SU-DHL-6 (cell line): ENCODE measurements around the gene DIAPH3.

Experiments
- H2AFZ ChIP-seq: fragments of 200-600 bp; sonication (generic); 2 replicates; pipeline ENCODE4 v1.6.1; 2014; ENCODE audit warnings: low read depth, mild to moderate bottlenecking, moderate library complexity, mixed read lengths, antibody characterized with exemption, low read length; ENCODE audit not compliant: severe bottlenecking
- H3F3A ChIP-seq: fragments of 200-600 bp; shearing (Covaris generic); 2 replicates; pipeline ENCODE4 v1.6.0; 2016; ENCODE audit warnings: antibody characterized with exemption, mild to moderate bottlenecking; ENCODE audit not compliant: insufficient read depth
- H3K27ac ChIP-seq: fragments of 200-600 bp; sonication (generic); 2 replicates; pipeline ENCODE4 v1.5.1; 2016; ENCODE audit warnings: low read depth, mild to moderate bottlenecking, low read length, moderate library complexity, mixed read lengths
- H3K27me3 ChIP-seq: fragments of 200-600 bp; sonication (generic), shearing (Covaris generic); 2 replicates; pipeline ENCODE4 v1.6.0; 2014; ENCODE audit warnings: mild to moderate bottlenecking, low read length
- H3K36me3 ChIP-seq: fragments of 200-600 bp; sonication (generic); 2 replicates; pipeline ENCODE4 v1.6.1; 2014; ENCODE audit warnings: mild to moderate bottlenecking, low read length, mixed read lengths
- H3K4me2 ChIP-seq: fragments of 300-600, 200-600 bp; shearing (Covaris generic), sonication (generic); 2 replicates; pipeline ENCODE4 v1.6.0; 2014; ENCODE audit warnings: low read length, low read depth, mild to moderate bottlenecking; ENCODE audit not compliant: poor library complexity, severe bottlenecking
- H3K4me3 ChIP-seq: fragments of 200-600 bp; sonication (generic); 2 replicates; pipeline ENCODE4 v1.5.1; 2014; ENCODE audit warnings: antibody characterized with exemption, low read length, mild to moderate bottlenecking, mixed read lengths; ENCODE audit not compliant: insufficient read depth, poor library complexity, severe bottlenecking
- H3K79me2 ChIP-seq: fragments of 200-600 bp; sonication (generic); 2 replicates; pipeline ENCODE4 v1.6.1; 2014; ENCODE audit warnings: mild to moderate bottlenecking, low read length, moderate library complexity; ENCODE audit not compliant: insufficient read depth
- H3K9ac ChIP-seq: fragments of 200-600 bp; sonication (generic); 2 replicates; pipeline ENCODE4 v1.7.0; 2014; ENCODE audit warnings: mild to moderate bottlenecking, low read length
- H3K9me2 ChIP-seq: fragments of 200-600 bp; sonication (generic); replicated peaks from 2 replicates; pipeline ENCODE4 v1.6.1; 2014; ENCODE audit warnings: low read length; ENCODE audit not compliant: insufficient read depth
- H3K9me3 ChIP-seq: fragments of 200-600 bp; sonication (generic); 2 replicates; pipeline ENCODE4 v1.6.1; 2014; ENCODE audit warnings: low read length, mixed read lengths; ENCODE audit not compliant: insufficient read depth
- H4K20me1 ChIP-seq: fragments of 200-600 bp; sonication (generic); 2 replicates; pipeline ENCODE4 v1.6.1; 2014; ENCODE audit warnings: low read depth, mild to moderate bottlenecking, antibody characterized with exemption, low read length, moderate library complexity, mixed read lengths
- EZH2phosphoT487 ChIP-seq: fragments of 200-600 bp; sonication (generic), shearing (Covaris generic); conservative IDR thresholded peaks from 2 replicates; pipeline ENCODE4 v1.6.1; 2018; ENCODE audit warnings: mild to moderate bottlenecking, antibody characterized with exemption, low read length, moderate library complexity, mixed read lengths
- TF ChIP-seq, protein P1 (sequence below): fragments of 200-600 bp; sonication (generic); IDR thresholded peaks from one replicate; pipeline ENCODE4 v1.5.1; 2017; ENCODE audit warnings: antibody characterized with exemption, mild to moderate bottlenecking, low read length, moderate library complexity; ENCODE audit not compliant: insufficient read depth, poor library complexity, severe bottlenecking

Gene DIAPH3

DNA sequence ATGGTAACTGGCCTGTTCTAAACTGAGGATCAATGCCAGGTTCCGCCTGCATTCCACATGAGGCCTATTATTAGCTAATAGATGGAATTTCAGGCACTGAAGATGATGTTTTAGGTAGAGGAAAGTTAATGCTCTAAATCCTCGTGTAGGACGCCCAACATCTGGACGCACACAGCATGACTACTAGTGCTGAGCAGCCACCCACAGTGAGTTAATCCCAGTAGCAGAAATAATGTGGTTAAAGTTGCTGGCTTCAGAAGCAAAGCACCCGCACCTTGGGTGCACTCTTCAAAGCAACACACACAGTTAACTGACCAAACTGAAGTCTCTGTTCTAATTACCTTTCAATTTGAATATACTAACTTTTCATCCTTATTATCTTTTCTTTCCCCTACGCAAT lies 150.6 kb downstream of the DIAPH3 start:
- no peak overlapping the region for H3K27ac ChIP-seq
- TF ChIP-seq, protein P1, sequence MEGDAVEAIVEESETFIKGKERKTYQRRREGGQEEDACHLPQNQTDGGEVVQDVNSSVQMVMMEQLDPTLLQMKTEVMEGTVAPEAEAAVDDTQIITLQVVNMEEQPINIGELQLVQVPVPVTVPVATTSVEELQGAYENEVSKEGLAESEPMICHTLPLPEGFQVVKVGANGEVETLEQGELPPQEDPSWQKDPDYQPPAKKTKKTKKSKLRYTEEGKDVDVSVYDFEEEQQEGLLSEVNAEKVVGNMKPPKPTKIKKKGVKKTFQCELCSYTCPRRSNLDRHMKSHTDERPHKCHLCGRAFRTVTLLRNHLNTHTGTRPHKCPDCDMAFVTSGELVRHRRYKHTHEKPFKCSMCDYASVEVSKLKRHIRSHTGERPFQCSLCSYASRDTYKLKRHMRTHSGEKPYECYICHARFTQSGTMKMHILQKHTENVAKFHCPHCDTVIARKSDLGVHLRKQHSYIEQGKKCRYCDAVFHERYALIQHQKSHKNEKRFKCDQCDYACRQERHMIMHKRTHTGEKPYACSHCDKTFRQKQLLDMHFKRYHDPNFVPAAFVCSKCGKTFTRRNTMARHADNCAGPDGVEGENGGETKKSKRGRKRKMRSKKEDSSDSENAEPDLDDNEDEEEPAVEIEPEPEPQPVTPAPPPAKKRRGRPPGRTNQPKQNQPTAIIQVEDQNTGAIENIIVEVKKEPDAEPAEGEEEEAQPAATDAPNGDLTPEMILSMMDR = no peak
- no peak for TF ChIP-seq EZH2phosphoT487

DNA sequence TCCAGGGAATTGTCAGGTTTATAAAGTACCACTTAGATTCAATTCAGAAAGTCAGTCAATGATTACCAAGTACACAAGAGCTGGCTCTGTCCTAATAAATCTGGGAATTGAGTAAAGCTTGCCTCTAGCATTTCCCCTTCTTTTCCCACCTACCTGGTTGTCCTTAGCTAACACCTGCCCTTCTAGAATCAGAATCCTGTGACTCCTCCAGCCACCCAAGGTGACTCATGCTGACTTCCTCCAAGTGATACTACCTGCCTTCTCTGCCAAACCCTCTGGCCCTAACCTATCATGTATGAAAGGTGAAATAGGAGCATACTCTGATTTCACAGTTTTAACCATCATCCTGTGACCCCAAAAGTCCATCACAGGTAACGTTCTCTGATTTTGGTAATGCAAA lies 151.2 kb downstream of the DIAPH3 start:
- Histone ChIP-seq H3K9ac (no peak overlapping the region), H3K27ac (no peak overlapping the region), H3K36me3 (peaks cover 10% of the 10 kb centered on the region; the same call in 1 of the 2 replicates), H4K20me1 (no peaks in the 10 kb centered on the region), H3K9me2 (no peaks in the 10 kb centered on the region), H3K9me3 (no peaks in the 10 kb centered on the region), H3K4me2 (no peak overlapping the region), H3K27me3 (no peaks in the 10 kb centered on the region), H3F3A (no peaks in the 10 kb centered on the region), H3K4me3 (no peak overlapping the region), H3K79me2 (no peaks in the 10 kb centered on the region), H2AFZ (no peak overlapping the region)
- no peak for TF ChIP-seq EZH2phosphoT487
- TF ChIP-seq, protein P1 = no peak

More for the DNA sequence above, 150.6 kb downstream of the DIAPH3 start:
- Histone ChIP-seq H3F3A (no peaks in the 10 kb centered on the region), H3K4me2 (no peak overlapping the region), H4K20me1 (0 out of 2 replicates have a peak, but pooled peaks cover 2% of the 10 kb centered on the region), H3K79me2 (no peaks in the 10 kb centered on the region), H3K4me3 (no peak overlapping the region), H3K9me2 (no peaks in the 10 kb centered on the region), H2AFZ (no peak overlapping the region), H3K9me3 (no peaks in the 10 kb centered on the region), H3K27me3 (no peaks in the 10 kb centered on the region), H3K9ac (no peak overlapping the region), H3K36me3 (peaks cover 10% of the 10 kb centered on the region; the same call in 1 of the 2 replicates)

DNA sequence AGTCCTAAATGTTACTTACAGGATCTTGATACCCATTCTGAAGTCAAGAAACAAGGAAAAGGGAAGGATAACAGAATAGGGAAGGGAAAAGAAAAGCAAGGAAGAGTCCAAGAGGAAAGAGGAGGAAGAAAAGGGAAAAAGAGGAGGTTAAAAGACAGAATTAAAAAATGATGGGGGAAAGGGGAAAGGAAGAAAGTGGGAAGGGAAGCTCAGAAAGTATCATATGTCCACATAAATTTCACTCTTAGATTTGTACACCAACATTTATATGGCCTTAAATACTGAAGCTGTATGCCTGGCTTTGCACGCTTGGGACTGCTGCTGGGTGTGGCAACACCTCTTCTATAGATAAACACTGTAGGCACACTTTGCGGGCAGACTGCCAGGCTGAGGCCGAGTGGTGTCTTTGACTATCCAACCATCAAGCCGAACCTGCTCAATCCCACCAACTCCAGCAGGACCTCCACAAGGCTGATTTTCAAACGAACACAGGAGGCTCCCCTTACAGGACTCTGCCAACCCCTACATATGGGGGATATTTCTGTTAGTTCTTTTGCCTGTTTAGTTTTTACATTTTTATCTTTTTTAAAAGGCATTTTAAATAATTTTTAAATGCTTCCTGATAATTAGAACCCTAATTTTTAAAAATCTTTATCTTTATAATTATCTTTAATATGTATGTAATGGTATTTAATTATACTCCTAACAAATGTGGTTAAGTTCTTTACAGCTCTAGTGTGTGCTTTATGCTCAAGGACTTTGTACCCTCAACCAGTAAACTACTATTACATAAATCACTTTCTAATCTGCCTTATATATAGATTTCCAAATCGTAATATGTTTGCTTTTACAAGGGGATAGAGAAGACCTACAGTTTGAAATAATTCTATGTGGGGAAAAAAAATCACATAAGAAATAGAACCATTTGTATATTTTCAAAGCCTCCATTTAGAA lies 154.2 kb downstream of the DIAPH3 start:
- H3F3A ChIP-seq = no peaks in the 10 kb centered on the region
- H3K9me3 ChIP-seq = no peaks in the 10 kb centered on the region
- H3K4me2 ChIP-seq = no peak overlapping the region
- H2AFZ ChIP-seq = no peak overlapping the region
- TF ChIP-seq, protein P1 = no peak
- TF ChIP-seq EZH2phosphoT487 = no peak
- no peak overlapping the region for H3K9ac ChIP-seq
- no peaks in the 10 kb centered on the region for H3K79me2 ChIP-seq
- no peaks in the 10 kb centered on the region for H4K20me1 ChIP-seq
- H3K27me3 ChIP-seq = no peaks in the 10 kb centered on the region
- peaks cover 10% of the 10 kb centered on the region; the same call in 1 of the 2 replicates for H3K36me3 ChIP-seq
- H3K9me2 ChIP-seq = no peaks in the 10 kb centered on the region
- no peak overlapping the region for H3K4me3 ChIP-seq
- H3K27ac ChIP-seq = no peak overlapping the region
